NCI-H345 (cell line): Measurements from ENCODE around the gene ZNF155.

Source experiments
- DNase-seq: peaks from one replicate; lab custom pipeline; 2025; lab: John Stamatoyannopoulos, UW

Gene ZNF155

GRCh38 chr19:44003461-44004009 lies 19.5 kb downstream of the ZNF155 start:
- no peak for DNase-seq

DNA sequence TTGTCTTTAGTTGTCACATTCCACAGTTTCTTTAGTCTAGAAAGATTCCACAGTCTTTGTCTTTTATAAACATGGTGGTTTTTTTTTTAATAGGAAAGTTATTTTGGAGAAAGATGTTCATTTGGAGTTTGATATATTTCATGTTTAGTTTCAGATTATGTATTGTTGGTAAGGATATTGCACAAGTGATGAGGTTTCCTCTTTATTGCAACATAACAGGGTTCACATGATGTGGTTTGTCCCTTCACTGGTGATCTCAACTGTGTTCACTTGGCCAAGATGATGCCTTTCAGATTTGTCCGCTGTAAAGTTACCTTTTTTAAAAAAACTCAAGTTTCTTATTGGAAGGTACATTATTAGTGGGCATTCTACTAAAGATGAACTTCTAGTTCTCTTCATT lies 22.0 kb downstream of the ZNF155 start:
- DNase-seq = no peak

GRCh38 chr19:44007473-44007872 lies 23.5 kb downstream of the ZNF155 start:
- no peak for DNase-seq

- no peak for DNase-seq
Observed at GRCh38 chr19:44010468-44010867, 26.5 kb downstream of the ZNF155 start.

DNA sequence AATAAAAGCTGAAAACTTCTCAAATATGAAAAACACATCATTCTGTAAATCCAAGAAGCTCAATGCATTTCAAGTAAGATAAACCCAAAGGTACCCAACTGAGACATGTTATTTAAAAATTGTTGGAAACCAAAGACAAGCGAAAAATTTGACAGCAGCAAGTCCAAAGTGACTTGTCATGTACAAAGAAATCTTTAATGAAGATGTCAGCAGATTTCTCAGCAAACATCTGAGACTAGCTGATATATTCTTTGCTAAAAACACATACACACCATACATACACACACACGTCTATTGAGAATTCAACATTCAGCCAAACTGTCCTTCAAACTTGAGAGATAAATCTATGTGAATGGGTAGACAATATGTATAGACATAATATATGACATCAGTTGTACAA lies 35.5 kb downstream of the ZNF155 start:
- no peak for DNase-seq

GRCh38 chr19:44021221-44021620 lies 37.2 kb downstream of the ZNF155 start:
- no peak for DNase-seq

DNA sequence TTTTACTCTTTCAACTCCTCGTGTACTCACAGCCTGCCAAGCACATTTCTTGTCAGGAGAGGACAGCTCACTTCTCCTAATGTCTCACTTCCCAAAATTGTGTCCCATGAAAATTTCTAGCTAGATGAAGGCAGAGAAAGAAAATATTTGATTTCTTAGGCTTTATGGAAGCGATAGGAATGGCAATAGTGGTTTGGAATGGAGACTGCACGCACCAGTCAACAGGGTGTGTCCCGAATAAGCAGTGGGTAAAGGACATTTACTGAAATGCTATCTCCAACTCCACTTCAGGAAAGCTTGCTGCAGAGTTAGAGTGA lies 40.9 kb downstream of the ZNF155 start:
- no peak for DNase-seq

- peak; percentile 81 for DNase-seq
Observed at GRCh38 chr19:44025217-44025936, 41.4 kb downstream of the ZNF155 start, which contains the start of gene ZNF222. ZNF222 (plus strand) TSS chr19:44025379; CDS start chr19:44025437, 58 bp downstream.

DNA sequence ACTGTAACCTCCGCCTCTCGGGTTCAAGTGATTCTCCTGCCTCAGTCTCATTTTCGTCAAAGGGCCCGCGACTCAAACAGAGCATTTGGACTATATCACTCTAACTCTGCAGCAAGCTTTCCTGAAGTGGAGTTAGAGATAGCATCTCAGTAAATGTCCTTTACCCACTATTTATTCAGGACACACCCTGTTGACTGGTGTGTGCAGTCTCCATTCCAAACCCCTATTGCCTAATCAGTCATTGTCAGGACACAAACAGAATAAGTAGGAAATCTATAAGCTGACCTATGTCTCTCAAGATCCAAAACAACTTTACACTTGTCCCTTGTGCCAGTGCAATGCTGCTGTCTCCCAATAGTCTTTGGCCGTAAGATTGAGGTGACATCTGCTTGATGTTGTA lies 42.6 kb downstream of the ZNF155 start:
- no peak for DNase-seq

DNA sequence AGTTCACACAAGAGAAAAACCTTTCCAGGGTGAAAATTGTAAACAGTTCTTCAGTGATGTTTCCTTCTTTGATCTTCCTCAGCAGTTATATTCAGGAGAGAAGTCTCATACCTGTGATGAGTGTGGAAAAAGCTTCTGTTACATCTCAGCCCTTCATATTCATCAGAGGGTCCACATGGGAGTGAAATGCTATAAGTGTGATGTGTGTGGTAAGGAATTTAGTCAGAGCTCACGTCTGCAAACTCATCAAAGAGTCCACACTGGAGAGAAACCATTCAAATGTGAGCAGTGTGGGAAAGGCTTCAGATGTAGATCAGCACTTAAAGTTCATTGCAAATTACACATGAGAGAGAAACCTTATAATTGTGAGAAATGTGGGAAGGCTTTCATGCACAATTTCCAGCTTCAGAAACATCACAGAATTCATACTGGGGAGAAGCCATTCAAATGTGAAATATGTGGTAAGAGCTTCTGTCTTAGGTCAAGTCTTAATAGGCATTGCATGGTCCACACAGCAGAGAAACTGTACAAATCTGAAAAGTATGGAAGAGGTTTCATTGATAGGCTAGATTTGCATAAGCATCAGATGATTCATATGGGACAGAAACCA lies 48.1 kb downstream of the ZNF155 start:
- no peak for DNase-seq

DNA sequence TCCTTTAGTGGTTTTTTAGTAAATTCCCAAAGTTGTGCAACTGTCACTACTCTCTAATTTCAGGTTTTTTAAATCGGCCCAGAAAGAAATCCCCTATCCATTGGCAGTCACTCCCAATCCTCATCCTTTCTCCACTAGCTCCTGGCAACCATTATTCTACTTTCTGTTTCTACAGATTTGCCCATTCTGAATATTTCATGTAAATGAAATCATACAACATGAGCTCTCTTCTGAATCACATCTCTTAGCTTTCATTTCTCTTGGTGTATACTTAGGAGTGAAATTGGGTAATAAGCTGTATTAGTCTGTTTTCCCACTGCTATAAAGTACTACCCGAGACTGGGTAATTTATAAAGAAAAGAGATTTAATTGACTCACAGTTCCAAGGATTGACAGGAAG lies 58.2 kb downstream of the ZNF155 start:
- DNase-seq = no peak
